Fibroblast of pulmonary artery (primary cell): Measurements from ENCODE around the gene MED28.

ENCODE experiments used
- DNase-seq: peaks from one replicate; pipeline ENCODE4 v3.0.0-alpha.2; 2010; ENCODE audit warnings: low read depth
- H3K4me3 ChIP-seq: replicated peaks from 2 replicates; pipeline ENCODE4 v1.5.1; 2011; ENCODE audit warnings: low read depth, mild to moderate bottlenecking, control low read depth, low read length, moderate library complexity
- CTCF ChIP-seq: IDR thresholded peaks from 2 replicates; pipeline ENCODE4 v1.5.1; 2011; ENCODE audit warnings: mild to moderate bottlenecking, control low read depth, low read length, inconsistent platforms; ENCODE audit errors: missing control alignments

Gene MED28

GRCh38 chr4:17578482-17578891 lies 36.0 kb upstream of the MED28 start:
- TF ChIP-seq CTCF, result no peak
- peak overlapping the region; percentile 86 for H3K4me3 ChIP-seq
- no peak for DNase-seq

- no peak for TF ChIP-seq CTCF
- no peak overlapping the region for H3K4me3 ChIP-seq
- DNase-seq, result peak; percentile 44
Observed at GRCh38 chr4:17580969-17581368, 33.5 kb upstream of the MED28 start.

- no peak for TF ChIP-seq CTCF
- no peak overlapping the region for H3K4me3 ChIP-seq
- DNase-seq, result no peak
Observed at GRCh38 chr4:17583276-17583675, 31.2 kb upstream of the MED28 start.

GRCh38 chr4:17583941-17584340 lies 30.5 kb upstream of the MED28 start:
- no peak for TF ChIP-seq CTCF
- no peak overlapping the region for H3K4me3 ChIP-seq
- DNase-seq, result no peak

GRCh38 chr4:17584521-17585213 lies 29.8 kb upstream of the MED28 start:
- no peak overlapping the region for H3K4me3 ChIP-seq
- no peak for TF ChIP-seq CTCF
- DNase-seq, result no peak

- DNase-seq, result no peak
- TF ChIP-seq CTCF, result no peak
- no peak overlapping the region for H3K4me3 ChIP-seq
Observed at GRCh38 chr4:17587094-17587822, 27.2 kb upstream of the MED28 start.

- no peak for DNase-seq
- no peak overlapping the region for H3K4me3 ChIP-seq
- no peak for TF ChIP-seq CTCF
Observed at GRCh38 chr4:17589355-17589754, 25.1 kb upstream of the MED28 start.
